Epidermal melanocyte (primary cell): ENCODE measurements around the gene ZBED6.
A peak's percentile ranks its signal among the peaks of the same experiment; 100 is the strongest.
"Not testable (repeated sequence)": the region's sequence is repeated elsewhere in the genome, so short reads cannot be mapped to it uniquely, and the experiment has no call there.

Experiments
- DNase-seq: peaks from one replicate; pipeline ENCODE4 v3.0.0; 2011; ENCODE audit warnings: low spot score; ENCODE audit not compliant: insufficient read length

ZBED6 gene

DNA sequence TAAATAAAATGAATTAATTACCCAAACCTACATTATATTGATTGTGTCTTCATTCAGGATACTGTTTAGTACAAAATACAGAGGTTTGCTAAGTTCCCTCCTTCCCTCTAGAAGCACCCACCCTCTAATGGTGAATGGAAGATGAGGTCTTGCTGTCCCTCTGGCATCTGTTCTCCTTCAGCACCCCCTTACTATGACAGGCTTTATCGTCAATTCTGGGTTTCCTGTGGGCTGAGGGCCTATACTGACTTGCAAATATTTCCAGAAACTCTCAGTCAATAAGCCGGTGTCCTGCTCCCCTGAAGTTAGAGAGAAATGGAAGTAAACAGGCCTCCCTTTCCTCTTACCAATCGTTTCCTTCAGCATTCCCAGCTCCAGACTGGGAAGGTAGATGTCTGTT, 17.3 kb upstream of the ZBED6 start:
- DNase-seq = no peak

DNA sequence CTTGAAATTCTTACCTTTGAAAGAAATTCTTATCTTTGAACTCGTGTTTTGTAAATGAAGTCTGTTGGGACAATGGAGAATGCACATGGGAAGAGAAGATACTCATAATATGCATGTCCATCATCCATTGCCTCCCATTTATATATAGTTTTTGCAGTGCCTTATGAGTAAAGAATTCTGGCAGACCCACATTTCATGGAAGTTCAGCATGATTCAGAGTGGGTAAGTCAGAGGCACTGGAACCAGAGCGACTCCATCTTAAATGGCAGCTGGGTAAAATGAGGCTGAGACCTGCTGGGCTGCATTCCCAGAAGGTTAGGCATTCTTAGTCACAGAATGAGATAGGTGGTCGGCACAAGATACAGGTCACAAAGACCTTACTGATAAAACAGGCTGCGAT, 16.6 kb upstream of the ZBED6 start:
- DNase-seq = no peak

DNA sequence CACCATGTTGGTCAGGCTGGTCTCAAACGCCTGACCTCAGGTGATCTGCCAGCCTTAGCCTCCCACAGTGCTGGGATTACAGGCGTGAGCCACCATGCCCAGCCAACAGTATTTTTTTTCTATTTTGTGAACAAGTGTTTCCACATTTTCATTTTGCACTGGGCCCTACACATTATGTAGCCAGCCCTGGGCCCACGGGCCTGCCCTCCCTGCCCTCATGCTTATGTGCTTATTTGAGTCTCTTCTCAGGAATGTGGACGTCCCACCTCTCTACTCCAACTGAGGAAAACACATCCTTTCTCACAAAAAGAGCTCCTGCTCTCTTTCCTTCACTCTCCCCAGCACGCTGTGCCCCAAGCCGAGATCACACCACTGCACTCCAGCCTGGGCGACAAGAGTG, 13.5 kb upstream of the ZBED6 start:
- no peak for DNase-seq

DNA sequence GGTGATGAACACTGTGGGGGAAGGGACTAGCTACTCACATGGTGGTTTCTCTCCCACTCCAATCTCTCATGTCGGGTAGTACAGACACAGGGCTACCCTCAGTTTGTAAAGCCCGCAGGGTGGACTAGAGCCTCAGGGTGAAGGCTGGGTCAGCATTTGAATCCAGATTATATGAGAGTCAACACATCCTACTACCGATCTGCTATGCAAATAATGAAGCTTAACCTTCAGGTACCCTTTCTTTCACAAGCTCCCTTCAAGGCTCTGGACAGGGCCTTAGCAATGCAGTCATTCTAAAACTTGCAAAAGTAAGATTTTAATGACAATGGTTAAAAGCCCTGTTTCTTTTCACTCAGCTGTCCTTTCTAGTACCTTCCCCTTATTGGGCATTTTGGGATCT, 5.5 kb upstream of the ZBED6 start:
- no peak for DNase-seq

DNA sequence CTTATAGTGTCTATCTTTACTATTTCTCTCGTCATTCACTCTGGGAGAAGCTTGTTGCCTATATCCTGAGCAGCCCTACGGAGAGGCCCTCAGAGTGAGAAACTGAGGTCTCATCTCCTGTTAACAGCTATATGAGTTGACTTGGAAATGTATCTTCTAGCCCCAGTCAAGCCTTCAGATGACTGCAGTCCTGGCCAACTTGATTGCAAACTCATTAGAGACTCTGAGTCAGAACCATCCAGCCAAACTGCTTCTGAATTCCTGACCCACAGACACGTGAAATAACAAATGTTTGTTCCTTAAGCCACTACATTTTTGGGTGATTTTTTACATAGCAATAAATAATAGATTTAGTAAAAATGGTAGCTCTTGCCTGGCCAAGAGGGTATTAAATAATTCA, 3.9 kb upstream of the ZBED6 start:
- no peak for DNase-seq

- no peak for DNase-seq
Measured at GRCh38 chr1:203792486-203792885, 2.9 kb upstream of the ZBED6 start.

GRCh38 chr1:203793561-203793960, 1.9 kb upstream of the ZBED6 start:
- DNase-seq = not testable (repeated sequence)

GRCh38 chr1:203794764-203795440, 521 bp upstream of the ZBED6 start:
- DNase-seq = no peak

- no peak for DNase-seq
Measured at GRCh38 chr1:203796236-203796605, 798 bp downstream of the ZBED6 start.

DNA sequence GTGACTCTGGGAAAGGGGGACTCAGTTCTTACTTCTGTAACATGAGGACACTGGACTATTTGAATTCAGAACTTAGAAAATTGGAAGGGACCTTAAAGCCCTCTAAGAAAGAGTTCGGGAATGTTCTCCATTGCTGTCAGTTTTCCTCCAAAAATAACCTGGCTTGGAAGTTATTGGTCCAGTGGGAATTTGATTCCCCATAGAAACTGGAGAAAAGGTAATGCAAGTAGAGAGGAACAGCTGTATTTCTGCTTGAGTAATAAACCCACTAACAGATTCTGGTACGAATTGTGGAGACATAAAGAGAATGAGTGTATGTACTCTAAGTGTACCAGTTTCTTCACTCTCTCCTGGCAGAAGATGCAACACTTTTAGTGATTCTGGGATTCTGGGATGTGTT, 1.8 kb downstream of the ZBED6 start:
- no peak for DNase-seq

- peak; percentile 47 for DNase-seq
Measured at GRCh38 chr1:203797948-203798655, 2.7 kb downstream of the ZBED6 start.

DNA sequence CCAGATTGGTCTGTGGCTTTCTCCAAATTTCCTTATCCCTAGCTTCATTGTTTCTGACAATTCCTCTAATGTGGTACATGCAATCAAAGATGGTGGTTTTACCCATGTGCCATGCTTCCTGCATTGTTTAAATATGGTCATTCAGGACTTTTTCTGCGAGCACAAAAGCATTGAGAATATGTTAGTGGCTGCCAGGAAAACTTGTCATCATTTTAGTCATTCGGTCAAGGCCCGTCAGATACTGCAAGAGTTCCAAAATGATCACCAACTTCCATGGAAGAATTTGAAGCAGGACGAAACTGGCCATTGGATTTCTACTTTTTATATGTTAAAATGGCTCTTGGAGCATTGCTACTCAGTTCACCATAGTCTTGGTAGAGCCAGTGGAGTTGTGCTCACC, 3.7 kb downstream of the ZBED6 start:
- DNase-seq = no peak

GRCh38 chr1:203799971-203800370, 4.5 kb downstream of the ZBED6 start:
- DNase-seq = no peak

GRCh38 chr1:203805689-203806088, 10.3 kb downstream of the ZBED6 start:
- DNase-seq = no peak

DNA sequence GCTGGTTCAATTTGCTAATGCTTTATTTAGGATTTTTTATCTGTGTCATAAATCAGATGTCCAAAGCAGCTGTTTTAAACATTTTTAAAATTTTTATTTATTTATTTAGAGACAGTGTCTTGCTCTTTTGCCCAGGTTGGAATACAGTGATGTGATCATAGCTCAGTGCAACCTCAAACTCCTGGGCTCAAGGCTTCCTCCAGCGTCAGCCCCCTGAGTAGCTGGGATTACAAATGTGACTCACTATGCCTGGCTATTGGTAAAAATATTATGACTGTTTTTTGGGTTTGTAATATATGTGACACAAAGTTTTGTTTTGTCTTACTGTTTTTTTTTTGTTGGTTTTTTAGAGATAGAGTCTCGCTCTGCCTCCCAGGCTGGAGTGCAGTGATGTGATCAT, 11.8 kb downstream of the ZBED6 start:
- no peak for DNase-seq

DNA sequence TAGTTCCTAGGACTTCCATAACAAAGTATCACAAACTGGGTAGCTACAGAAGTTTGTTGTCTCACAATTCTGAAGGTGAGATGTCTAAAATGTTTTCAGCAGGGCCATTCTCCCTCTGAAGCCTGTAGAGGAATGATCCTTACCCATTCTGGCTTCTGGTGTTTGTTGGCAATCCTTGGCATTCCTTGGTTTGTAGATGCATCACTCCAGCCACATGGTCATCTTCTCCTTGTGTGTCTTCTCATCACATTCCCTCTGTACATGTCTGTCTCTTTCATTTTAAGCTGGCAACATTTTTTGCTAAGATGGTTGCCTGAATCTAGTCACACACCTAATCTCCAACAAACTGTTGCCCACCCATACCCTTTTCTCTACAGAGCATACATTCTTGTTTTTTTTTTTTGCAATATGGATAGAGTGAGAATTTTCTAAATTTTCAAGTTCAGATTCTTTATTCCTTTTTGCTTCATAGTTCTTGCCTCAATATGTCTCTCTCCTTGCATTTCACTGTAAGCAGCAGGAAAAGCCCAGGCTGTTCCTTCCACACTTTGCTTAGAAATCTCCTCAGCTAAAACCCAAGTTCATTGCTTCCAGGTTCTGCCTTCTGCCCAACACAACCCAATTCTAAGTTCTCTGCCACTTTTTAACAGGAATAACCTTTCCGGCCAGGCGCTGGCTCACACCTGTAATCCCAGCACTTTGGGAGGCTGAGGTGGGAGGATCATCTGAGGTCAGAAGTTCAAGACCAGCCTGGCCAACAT, 18.3 kb downstream of the ZBED6 start:
- no peak for DNase-seq

- DNase-seq = no peak
Measured at GRCh38 chr1:203818399-203818798, 23.0 kb downstream of the ZBED6 start.

GRCh38 chr1:203823306-203823705, 27.9 kb downstream of the ZBED6 start:
- DNase-seq = peak; percentile 18

DNA sequence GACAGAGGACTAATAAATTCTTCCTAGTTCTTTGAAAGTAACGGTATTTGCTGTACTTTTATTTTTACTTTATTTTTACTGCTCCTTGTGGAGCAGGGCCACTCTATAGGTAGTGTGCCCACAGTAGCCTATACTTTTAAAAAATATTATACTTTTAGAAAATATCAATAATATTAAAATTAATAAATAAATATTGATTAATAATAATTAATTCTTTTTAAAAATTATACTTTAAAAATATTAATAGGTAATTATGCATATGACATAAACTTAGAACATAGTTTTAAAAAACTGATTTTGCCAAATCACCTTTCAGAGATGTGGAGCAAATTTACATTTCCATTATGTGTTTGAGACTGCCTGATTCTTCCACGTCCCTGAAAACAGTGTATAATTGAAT, 30.8 kb downstream of the ZBED6 start:
- DNase-seq = no peak

- DNase-seq = no peak
Measured at GRCh38 chr1:203828002-203828401, 32.6 kb downstream of the ZBED6 start.

GRCh38 chr1:203828503-203828902, 33.1 kb downstream of the ZBED6 start:
- no peak for DNase-seq

DNA sequence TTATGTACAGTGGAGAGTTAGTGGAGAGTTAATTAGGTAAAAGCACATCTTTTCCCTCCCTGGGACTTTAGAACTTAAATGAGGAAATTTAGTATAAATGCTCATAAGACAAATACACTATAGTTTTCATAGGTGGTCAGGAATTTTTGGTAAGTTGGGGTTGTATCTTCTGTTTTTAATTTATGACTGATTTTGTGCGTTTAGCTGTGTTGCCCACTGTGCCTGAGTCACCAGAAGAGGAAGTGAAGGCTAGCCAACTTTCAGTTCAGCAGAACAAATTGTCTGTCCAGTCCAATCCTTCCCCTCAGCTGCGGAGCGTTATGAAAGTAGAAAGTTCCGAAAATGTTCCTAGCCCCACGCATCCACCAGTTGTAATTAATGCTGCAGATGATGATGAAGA, 33.8 kb downstream of the ZBED6 start:
- not testable (repeated sequence) for DNase-seq

DNA sequence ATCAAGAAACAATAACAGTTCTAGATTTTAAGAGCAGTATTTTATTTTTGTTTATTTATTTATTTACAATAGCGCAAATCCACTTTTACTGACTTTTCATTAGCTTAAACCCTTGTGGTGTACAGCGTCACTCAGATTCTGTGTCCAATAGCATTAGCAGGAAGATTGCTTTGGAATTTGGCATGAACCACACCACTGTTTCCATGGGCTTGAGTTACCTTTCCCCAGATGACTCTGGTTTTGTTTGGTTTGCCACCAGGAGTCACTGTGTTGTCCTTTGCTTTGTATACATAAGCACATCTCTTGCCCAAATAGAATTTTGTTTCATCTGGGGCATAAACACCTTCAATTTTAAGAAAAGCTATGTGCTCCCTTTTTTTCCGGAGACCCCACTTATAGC, 40.1 kb downstream of the ZBED6 start:
- DNase-seq = no peak
